ENCODE results near the gene KNDC1.
"Not testable (repeated sequence)": the region's sequence is repeated elsewhere in the genome, so short reads cannot be mapped to it uniquely, and the experiment has no call there.

- TF ChIP-seq ZFHX2 (tag by site-specific recombination; conservative IDR thresholded peaks at IDR 0.05); ZNF629 (tag by site-specific recombination; IDR thresholded peaks at IDR 0.05): not testable (repeated sequence)
- TF ChIP-seq, protein P1, sequence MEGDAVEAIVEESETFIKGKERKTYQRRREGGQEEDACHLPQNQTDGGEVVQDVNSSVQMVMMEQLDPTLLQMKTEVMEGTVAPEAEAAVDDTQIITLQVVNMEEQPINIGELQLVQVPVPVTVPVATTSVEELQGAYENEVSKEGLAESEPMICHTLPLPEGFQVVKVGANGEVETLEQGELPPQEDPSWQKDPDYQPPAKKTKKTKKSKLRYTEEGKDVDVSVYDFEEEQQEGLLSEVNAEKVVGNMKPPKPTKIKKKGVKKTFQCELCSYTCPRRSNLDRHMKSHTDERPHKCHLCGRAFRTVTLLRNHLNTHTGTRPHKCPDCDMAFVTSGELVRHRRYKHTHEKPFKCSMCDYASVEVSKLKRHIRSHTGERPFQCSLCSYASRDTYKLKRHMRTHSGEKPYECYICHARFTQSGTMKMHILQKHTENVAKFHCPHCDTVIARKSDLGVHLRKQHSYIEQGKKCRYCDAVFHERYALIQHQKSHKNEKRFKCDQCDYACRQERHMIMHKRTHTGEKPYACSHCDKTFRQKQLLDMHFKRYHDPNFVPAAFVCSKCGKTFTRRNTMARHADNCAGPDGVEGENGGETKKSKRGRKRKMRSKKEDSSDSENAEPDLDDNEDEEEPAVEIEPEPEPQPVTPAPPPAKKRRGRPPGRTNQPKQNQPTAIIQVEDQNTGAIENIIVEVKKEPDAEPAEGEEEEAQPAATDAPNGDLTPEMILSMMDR (tag by site-specific recombination; IDR thresholded peaks at IDR 0.05): not testable (repeated sequence)
- TF ChIP-seq, protein P2, sequence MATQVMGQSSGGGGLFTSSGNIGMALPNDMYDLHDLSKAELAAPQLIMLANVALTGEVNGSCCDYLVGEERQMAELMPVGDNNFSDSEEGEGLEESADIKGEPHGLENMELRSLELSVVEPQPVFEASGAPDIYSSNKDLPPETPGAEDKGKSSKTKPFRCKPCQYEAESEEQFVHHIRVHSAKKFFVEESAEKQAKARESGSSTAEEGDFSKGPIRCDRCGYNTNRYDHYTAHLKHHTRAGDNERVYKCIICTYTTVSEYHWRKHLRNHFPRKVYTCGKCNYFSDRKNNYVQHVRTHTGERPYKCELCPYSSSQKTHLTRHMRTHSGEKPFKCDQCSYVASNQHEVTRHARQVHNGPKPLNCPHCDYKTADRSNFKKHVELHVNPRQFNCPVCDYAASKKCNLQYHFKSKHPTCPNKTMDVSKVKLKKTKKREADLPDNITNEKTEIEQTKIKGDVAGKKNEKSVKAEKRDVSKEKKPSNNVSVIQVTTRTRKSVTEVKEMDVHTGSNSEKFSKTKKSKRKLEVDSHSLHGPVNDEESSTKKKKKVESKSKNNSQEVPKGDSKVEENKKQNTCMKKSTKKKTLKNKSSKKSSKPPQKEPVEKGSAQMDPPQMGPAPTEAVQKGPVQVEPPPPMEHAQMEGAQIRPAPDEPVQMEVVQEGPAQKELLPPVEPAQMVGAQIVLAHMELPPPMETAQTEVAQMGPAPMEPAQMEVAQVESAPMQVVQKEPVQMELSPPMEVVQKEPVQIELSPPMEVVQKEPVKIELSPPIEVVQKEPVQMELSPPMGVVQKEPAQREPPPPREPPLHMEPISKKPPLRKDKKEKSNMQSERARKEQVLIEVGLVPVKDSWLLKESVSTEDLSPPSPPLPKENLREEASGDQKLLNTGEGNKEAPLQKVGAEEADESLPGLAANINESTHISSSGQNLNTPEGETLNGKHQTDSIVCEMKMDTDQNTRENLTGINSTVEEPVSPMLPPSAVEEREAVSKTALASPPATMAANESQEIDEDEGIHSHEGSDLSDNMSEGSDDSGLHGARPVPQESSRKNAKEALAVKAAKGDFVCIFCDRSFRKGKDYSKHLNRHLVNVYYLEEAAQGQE (tag by site-specific recombination; IDR thresholded peaks at IDR 0.05): not testable (repeated sequence)
Observed at GRCh38 chr10:133234796-133235195, 74.8 kb downstream of the KNDC1 start.
